GM19351 (cell line): Measurements from ENCODE around the gene KCNN2.

Experiments
- ATAC-seq: cut with Tn5 transposase; IDR thresholded peaks from one replicate; pipeline ENCODE4 v1.9.1; 2021; ENCODE audit warnings: mild to moderate bottlenecking, moderate library complexity; ENCODE audit not compliant: unreplicated experiment

Gene KCNN2

GRCh38 chr5:114361724-114362196 is at the start of gene KCNN2:
Gene KCNN2, plus strand, starts transcription at chr5:114362070. Its CDS starts 70 bp downstream, at chr5:114362140.
- peak; percentile 65 for ATAC-seq

- ATAC-seq, result no peak
These were observed 49.2 kb upstream of the KCNN2 start for GRCh38 chr5:114312658-114313057.

- ATAC-seq, result no peak
These were observed 47.8 kb upstream of the KCNN2 start for GRCh38 chr5:114314061-114314460.

- no peak for ATAC-seq
These were observed 45.7 kb upstream of the KCNN2 start for GRCh38 chr5:114316167-114316566.

- no peak for ATAC-seq
These were observed 44.1 kb upstream of the KCNN2 start for GRCh38 chr5:114317751-114318150.

GRCh38 chr5:114319236-114319635 is 42.6 kb upstream of the KCNN2 start:
- no peak for ATAC-seq

GRCh38 chr5:114319821-114320220 is 42.0 kb upstream of the KCNN2 start:
- no peak for ATAC-seq

GRCh38 chr5:114324282-114324681 is 37.6 kb upstream of the KCNN2 start:
- no peak for ATAC-seq

GRCh38 chr5:114325541-114325940 is 36.3 kb upstream of the KCNN2 start:
- no peak for ATAC-seq

- no peak for ATAC-seq
These were observed 34.4 kb upstream of the KCNN2 start for GRCh38 chr5:114327474-114327873.

- peak; percentile 72 for ATAC-seq
These were observed 33.9 kb upstream of the KCNN2 start for GRCh38 chr5:114327987-114328386.

- no peak for ATAC-seq
These were observed 30.8 kb upstream of the KCNN2 start for GRCh38 chr5:114330916-114331531.

- no peak for ATAC-seq
These were observed 29.4 kb upstream of the KCNN2 start for GRCh38 chr5:114332493-114332892.

- no peak for ATAC-seq
These were observed 28.9 kb upstream of the KCNN2 start for GRCh38 chr5:114332925-114333324.

- ATAC-seq, result no peak
These were observed 26.5 kb upstream of the KCNN2 start for GRCh38 chr5:114335391-114335790.

GRCh38 chr5:114339108-114339507 is 22.8 kb upstream of the KCNN2 start:
- ATAC-seq, result no peak

GRCh38 chr5:114346181-114346580 is 15.7 kb upstream of the KCNN2 start:
- ATAC-seq, result no peak

GRCh38 chr5:114355086-114355830 is 6.6 kb upstream of the KCNN2 start:
- no peak for ATAC-seq

GRCh38 chr5:114358329-114358728 is 3.5 kb upstream of the KCNN2 start:
- ATAC-seq, result no peak

- ATAC-seq, result no peak
These were observed 1.5 kb upstream of the KCNN2 start for GRCh38 chr5:114360357-114360756.

- ATAC-seq, result peak; percentile 42
These were observed 800 bp upstream of the KCNN2 start for GRCh38 chr5:114360816-114361723.
